Endothelial cell (in vitro differentiated cells): ENCODE data around the gene SYT7. TPM values are rescaled to one million over a fixed set of nuclear protein-coding genes. Genes with fewer than 3 reads are reported as not detected.
A peak's percentile ranks its signal among the peaks of the same experiment; 100 is the strongest.

ENCODE experiments used
- DNase-seq: peaks from one replicate; pipeline ENCODE4 v3.0.0; 2021; ENCODE audit warnings: low spot score
- H3K27ac Mint-ChIP-seq: one replicate; pipeline ENCODE4 v1.8.0; 2021; ENCODE audit warnings: mixed read lengths, inconsistent platforms; ENCODE audit not compliant: unreplicated experiment
- H3K27me3 Mint-ChIP-seq: one replicate; pipeline ENCODE4 v1.8.0; 2021; ENCODE audit warnings: mild to moderate bottlenecking, moderate library complexity, mixed read lengths, inconsistent platforms; ENCODE audit not compliant: unreplicated experiment
- H3K36me3 Mint-ChIP-seq: one replicate; pipeline ENCODE4 v1.8.0; 2021; ENCODE audit warnings: mild to moderate bottlenecking, low read depth, mixed read lengths, inconsistent platforms; ENCODE audit not compliant: unreplicated experiment
- H3K4me1 Mint-ChIP-seq: one replicate; pipeline ENCODE4 v1.8.0; 2021; ENCODE audit warnings: mild to moderate bottlenecking, mixed read lengths, inconsistent platforms; ENCODE audit not compliant: unreplicated experiment
- H3K4me3 Mint-ChIP-seq: one replicate; pipeline ENCODE4 v1.8.0; 2021; ENCODE audit warnings: mild to moderate bottlenecking, mixed read lengths, inconsistent platforms; ENCODE audit not compliant: unreplicated experiment
- H3K9me3 Mint-ChIP-seq: one replicate; pipeline ENCODE4 v1.8.0; 2021; ENCODE audit warnings: mixed read lengths, inconsistent platforms; ENCODE audit not compliant: unreplicated experiment
- total RNA-seq: library from RNA; stranded (reverse); fragmentation: NEBNext Ultra II Directional; extraction: Animal tissue kit (Norgen Biotek cat#: 25700); gene quantifications from one replicate; pipeline ENCODE4 v1.2.1, GENCODE V29; 2021; ENCODE audit not compliant: unreplicated experiment
- TF ChIP-seq, protein P1 (sequence below): fragments of 200-600 bp; sonication (generic); IDR thresholded peaks from one replicate; pipeline ENCODE4 v1.5.0; 2021; ENCODE audit warnings: antibody characterized with exemption; ENCODE audit not compliant: unreplicated experiment

SYT7 gene
- total RNA-seq, 1 donor from 2014 or later: 9.7 TPM

DNA sequence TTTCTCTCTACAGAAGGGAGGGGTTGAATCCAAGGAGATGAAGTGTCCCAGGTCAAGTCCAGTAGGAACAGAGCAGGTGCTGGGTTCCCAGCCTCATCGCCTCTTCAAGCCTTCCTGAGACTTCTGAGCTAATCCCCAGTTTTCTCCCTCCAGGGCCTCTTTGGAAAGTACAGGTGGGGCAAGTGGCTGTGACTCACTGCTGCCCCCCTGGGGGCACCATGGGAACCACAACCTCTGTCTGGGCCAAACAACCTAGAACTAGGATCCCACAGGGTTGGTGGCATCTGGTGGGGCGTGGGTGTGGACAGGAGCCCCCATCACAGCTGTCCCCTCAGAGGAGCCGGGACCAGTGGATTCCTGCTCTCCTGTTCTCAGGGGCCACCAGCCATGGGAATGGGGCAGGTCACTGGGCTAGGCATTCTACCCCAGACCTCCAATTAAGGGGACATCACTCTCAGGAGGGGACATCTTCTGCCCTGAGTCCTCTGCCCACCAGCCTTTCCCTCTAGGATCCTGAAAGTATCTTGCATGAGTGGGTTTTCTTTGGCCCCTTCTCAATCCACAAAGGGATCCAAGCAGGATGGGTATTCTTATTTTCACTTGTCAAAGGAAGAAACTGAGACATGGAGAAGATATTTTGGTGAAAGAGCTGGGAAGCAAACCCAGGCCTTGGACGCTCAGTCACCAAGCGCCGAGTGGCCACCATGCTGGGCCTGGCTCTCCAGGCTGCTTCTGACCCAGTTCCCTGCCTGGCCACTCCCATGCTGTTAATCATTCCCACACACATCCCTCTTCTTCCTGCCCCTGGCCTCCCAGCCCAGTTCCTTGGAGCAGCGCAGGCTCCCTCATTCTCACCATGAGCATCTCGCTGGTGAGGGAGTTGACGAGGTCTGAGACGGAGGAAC lies 48.5 kb downstream of the SYT7 start:
- H3K4me1 Mint-ChIP-seq: no peaks in the 10 kb centered on the region
- H3K36me3 Mint-ChIP-seq: peaks cover 8% of the 10 kb centered on the region
- DNase-seq: peak; percentile 68
- TF ChIP-seq, protein P1, sequence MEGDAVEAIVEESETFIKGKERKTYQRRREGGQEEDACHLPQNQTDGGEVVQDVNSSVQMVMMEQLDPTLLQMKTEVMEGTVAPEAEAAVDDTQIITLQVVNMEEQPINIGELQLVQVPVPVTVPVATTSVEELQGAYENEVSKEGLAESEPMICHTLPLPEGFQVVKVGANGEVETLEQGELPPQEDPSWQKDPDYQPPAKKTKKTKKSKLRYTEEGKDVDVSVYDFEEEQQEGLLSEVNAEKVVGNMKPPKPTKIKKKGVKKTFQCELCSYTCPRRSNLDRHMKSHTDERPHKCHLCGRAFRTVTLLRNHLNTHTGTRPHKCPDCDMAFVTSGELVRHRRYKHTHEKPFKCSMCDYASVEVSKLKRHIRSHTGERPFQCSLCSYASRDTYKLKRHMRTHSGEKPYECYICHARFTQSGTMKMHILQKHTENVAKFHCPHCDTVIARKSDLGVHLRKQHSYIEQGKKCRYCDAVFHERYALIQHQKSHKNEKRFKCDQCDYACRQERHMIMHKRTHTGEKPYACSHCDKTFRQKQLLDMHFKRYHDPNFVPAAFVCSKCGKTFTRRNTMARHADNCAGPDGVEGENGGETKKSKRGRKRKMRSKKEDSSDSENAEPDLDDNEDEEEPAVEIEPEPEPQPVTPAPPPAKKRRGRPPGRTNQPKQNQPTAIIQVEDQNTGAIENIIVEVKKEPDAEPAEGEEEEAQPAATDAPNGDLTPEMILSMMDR: peak; percentile 78
- no peak overlapping the region for H3K4me3 Mint-ChIP-seq
- H3K27me3 Mint-ChIP-seq: peaks cover 10% of the 10 kb centered on the region
- no peak overlapping the region for H3K27ac Mint-ChIP-seq
- no peaks in the 10 kb centered on the region for H3K9me3 Mint-ChIP-seq

DNA sequence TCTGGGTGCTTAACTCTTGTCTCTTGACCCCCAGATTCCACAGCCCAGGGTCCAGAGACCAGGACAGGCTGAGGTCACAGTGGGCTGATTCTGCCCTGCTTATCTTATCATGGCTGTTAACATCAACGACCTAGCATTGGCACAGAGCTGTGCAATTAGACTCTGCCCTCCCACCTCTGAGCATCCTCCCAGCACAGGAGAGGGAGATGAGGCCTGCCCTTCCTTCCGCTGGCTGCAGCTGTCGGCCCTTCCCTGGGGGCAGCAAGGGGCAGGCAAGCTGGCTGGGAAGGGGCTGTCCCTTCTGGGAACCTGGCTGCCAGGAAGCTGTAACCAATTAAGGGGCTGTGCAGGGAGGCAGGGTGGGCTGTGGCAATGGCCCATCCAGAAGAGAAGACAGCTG lies 49.8 kb downstream of the SYT7 start:
- H3K9me3 Mint-ChIP-seq: no peaks in the 10 kb centered on the region
- TF ChIP-seq, protein P1: no peak
- peaks cover 8% of the 10 kb centered on the region for H3K36me3 Mint-ChIP-seq
- H3K4me1 Mint-ChIP-seq: no peaks in the 10 kb centered on the region
- no peak overlapping the region for H3K4me3 Mint-ChIP-seq
- no peak overlapping the region for H3K27ac Mint-ChIP-seq
- DNase-seq: no peak
- H3K27me3 Mint-ChIP-seq: peaks cover 10% of the 10 kb centered on the region

- Mint-ChIP-seq H3K4me1 (no peaks in the 10 kb centered on the region), H3K9me3 (no peaks in the 10 kb centered on the region), H3K27ac (no peak overlapping the region), H3K36me3 (peaks cover 8% of the 10 kb centered on the region), H3K27me3 (peaks cover 5% of the 10 kb centered on the region), H3K4me3 (no peak overlapping the region)
- no peak for DNase-seq
- TF ChIP-seq, protein P1: no peak
These were observed 51.2 kb downstream of the SYT7 start for GRCh38 chr11:61529537-61530225.

DNA sequence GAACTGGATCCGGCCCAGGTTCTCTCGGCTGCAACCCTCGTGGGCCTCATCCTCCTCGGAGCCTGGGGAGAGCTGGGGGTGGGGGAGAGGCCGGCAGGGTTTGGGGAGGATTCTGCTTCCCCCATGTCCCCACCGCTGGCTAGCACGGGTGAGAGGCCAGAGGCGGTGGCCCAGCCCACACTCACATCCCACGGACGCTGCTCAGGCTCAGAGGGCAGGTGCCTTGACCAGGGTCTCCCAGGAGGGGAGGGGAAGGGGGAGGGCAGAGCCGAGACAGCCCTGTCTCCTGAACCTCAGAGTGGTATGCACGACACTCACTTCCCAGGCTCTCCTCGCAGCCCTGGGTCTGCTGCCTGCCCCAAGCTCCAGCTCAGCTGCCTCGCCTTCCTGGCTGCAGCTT lies 52.8 kb downstream of the SYT7 start:
- H3K9me3 Mint-ChIP-seq: no peaks in the 10 kb centered on the region
- H3K4me1 Mint-ChIP-seq: no peaks in the 10 kb centered on the region
- TF ChIP-seq, protein P1: no peak
- peaks cover 10% of the 10 kb centered on the region for H3K36me3 Mint-ChIP-seq
- H3K27me3 Mint-ChIP-seq: peaks cover 3% of the 10 kb centered on the region
- no peak overlapping the region for H3K27ac Mint-ChIP-seq
- H3K4me3 Mint-ChIP-seq: no peak overlapping the region
- DNase-seq: no peak
